ENCODE measurements around the gene FPR2.

The FPR2 gene

GRCh38 chr19:51807925-51808324 lies 46.9 kb downstream of the FPR2 start:
- DNase-seq, result no peak

GRCh38 chr19:51808333-51808986 lies 47.5 kb downstream of the FPR2 start:
- DNase-seq, result no peak

- DNase-seq, result no peak
Measured at GRCh38 chr19:51809787-51810186, 48.8 kb downstream of the FPR2 start.

- DNase-seq, result no peak
Measured at GRCh38 chr19:51810223-51810622, 49.2 kb downstream of the FPR2 start.

GRCh38 chr19:51811344-51811743 lies 50.4 kb downstream of the FPR2 start:
- no peak for DNase-seq

GRCh38 chr19:51815043-51815442 lies 54.1 kb downstream of the FPR2 start:
- no peak for DNase-seq

- no peak for DNase-seq
Measured at GRCh38 chr19:51816711-51817110, 55.7 kb downstream of the FPR2 start.

GRCh38 chr19:51820011-51820410 lies 59.0 kb downstream of the FPR2 start:
- DNase-seq, result no peak
